ENCODE measurements around the gene GADD45G.

DNA sequence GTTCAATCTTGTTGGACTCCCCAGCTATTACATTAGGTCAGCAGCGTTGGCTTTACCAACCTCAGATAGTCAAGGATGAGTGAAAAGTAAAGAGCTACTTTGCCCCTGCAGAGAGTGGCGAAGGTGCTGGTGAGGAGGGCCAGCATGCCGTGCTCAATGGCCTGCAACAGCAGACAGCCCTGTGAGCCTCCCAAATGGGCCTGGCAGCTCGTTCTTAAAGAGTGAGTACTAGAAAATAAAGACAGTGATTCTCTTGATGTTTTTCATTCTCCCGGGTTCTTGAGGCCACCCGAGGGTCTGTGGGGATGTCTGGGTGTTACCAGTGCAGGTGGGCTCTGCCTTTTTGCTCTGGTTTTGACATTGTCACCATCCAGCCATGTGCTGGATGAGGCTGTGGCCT is 16.2 kb downstream of the GADD45G start:
- TF ChIP-seq, protein P1, sequence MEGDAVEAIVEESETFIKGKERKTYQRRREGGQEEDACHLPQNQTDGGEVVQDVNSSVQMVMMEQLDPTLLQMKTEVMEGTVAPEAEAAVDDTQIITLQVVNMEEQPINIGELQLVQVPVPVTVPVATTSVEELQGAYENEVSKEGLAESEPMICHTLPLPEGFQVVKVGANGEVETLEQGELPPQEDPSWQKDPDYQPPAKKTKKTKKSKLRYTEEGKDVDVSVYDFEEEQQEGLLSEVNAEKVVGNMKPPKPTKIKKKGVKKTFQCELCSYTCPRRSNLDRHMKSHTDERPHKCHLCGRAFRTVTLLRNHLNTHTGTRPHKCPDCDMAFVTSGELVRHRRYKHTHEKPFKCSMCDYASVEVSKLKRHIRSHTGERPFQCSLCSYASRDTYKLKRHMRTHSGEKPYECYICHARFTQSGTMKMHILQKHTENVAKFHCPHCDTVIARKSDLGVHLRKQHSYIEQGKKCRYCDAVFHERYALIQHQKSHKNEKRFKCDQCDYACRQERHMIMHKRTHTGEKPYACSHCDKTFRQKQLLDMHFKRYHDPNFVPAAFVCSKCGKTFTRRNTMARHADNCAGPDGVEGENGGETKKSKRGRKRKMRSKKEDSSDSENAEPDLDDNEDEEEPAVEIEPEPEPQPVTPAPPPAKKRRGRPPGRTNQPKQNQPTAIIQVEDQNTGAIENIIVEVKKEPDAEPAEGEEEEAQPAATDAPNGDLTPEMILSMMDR (IDR thresholded peaks at IDR 0.05): no peak
- TF ChIP-seq, protein P2, sequence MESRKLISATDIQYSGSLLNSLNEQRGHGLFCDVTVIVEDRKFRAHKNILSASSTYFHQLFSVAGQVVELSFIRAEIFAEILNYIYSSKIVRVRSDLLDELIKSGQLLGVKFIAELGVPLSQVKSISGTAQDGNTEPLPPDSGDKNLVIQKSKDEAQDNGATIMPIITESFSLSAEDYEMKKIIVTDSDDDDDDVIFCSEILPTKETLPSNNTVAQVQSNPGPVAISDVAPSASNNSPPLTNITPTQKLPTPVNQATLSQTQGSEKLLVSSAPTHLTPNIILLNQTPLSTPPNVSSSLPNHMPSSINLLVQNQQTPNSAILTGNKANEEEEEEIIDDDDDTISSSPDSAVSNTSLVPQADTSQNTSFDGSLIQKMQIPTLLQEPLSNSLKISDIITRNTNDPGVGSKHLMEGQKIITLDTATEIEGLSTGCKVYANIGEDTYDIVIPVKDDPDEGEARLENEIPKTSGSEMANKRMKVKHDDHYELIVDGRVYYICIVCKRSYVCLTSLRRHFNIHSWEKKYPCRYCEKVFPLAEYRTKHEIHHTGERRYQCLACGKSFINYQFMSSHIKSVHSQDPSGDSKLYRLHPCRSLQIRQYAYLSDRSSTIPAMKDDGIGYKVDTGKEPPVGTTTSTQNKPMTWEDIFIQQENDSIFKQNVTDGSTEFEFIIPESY (IDR thresholded peaks at IDR 0.05; ENCODE audit: borderline replicate concordance, low read depth): no peak
- TF ChIP-seq JUND (IDR thresholded peaks at IDR 0.05) (no peak), NFIC (IDR thresholded peaks at IDR 0.05; ENCODE audit: borderline replicate concordance) (no peak), RAD21 (IDR thresholded peaks at IDR 0.05; ENCODE audit: low read length) (no peak), FOSL2 (IDR thresholded peaks at IDR 0.05; ENCODE audit: borderline replicate concordance, low read depth) (no peak), FOXM1 (IDR thresholded peaks at IDR 0.05; ENCODE audit: low read depth) (no peak), RFX5 (IDR thresholded peaks at IDR 0.05; ENCODE audit: low read length) (no peak), EP300 (IDR thresholded peaks at IDR 0.05; ENCODE audit: borderline replicate concordance in 1 of 2, low read depth in 1 of 2, low read length in 1 of 2) (no peak), EZH2phosphoT487 (IDR thresholded peaks at IDR 0.05; ENCODE audit: borderline replicate concordance, low read depth) (no peak), FOXJ3 (CRISPR knock-in tag; IDR thresholded peaks at IDR 0.05) (no peak)
- TF ChIP-seq, protein P3, sequence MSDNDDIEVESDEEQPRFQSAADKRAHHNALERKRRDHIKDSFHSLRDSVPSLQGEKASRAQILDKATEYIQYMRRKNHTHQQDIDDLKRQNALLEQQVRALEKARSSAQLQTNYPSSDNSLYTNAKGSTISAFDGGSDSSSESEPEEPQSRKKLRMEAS (IDR thresholded peaks at IDR 0.05; ENCODE audit: low read depth): no peak
- TF ChIP-seq, protein P4, sequence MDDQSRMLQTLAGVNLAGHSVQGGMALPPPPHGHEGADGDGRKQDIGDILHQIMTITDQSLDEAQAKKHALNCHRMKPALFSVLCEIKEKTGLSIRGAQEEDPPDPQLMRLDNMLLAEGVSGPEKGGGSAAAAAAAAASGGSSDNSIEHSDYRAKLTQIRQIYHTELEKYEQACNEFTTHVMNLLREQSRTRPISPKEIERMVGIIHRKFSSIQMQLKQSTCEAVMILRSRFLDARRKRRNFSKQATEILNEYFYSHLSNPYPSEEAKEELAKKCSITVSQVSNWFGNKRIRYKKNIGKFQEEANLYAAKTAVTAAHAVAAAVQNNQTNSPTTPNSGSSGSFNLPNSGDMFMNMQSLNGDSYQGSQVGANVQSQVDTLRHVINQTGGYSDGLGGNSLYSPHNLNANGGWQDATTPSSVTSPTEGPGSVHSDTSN (IDR thresholded peaks at IDR 0.05): no peak
